ENCODE data around the gene SMG6.

- TF ChIP-seq CTCF (IDR thresholded peaks at IDR 0.05; ENCODE audit: extremely low read depth in 1 of 2, insufficient read depth in 1 of 2, low read depth in 1 of 2, low read length in 2 of 2) (no peak), POLR2AphosphoS5 (IDR thresholded peaks at IDR 0.05; ENCODE audit: insufficient read depth, low read depth, low read length) (peak; percentile 49), POLR2A (IDR thresholded peaks at IDR 0.05; ENCODE audit: low read depth, low read length) (peak; percentile 54), EZH2 (IDR thresholded peaks at IDR 0.05; ENCODE audit: borderline replicate concordance, low read depth, low read length, severe bottlenecking) (no peak), MYC (IDR thresholded peaks at IDR 0.05; ENCODE audit: low read depth, low read length) (no peak), MAX (IDR thresholded peaks at IDR 0.05; ENCODE audit: insufficient read depth, insufficient read length) (no peak), JUN (IDR thresholded peaks at IDR 0.05; ENCODE audit: borderline replicate concordance, insufficient read depth, insufficient read length, low read depth) (no peak), FOS (IDR thresholded peaks at IDR 0.05; ENCODE audit: borderline replicate concordance, insufficient read depth, low read length) (no peak)
These were observed 87.8 kb downstream of the SMG6 start for GRCh38 chr17:2215616-2216364.
